ENCODE measurements around the gene PRDM10.

PRDM10 gene

GRCh38 chr11:130008326-130008725 lies 5.7 kb upstream of the PRDM10 start:
- no peak for DNase-seq

GRCh38 chr11:130006929-130007328 lies 4.3 kb upstream of the PRDM10 start:
- no peak for DNase-seq

- DNase-seq, result no peak
These were observed 1.0 kb upstream of the PRDM10 start for GRCh38 chr11:130003717-130004001.

GRCh38 chr11:130002846-130003716 lies 446 bp upstream of the PRDM10 start:
- DNase-seq, result peak; percentile 93

GRCh38 chr11:130001461-130002351 lies 929 bp downstream of the PRDM10 start:
- DNase-seq, result no peak

GRCh38 chr11:130000552-130001176 lies 2.0 kb downstream of the PRDM10 start:
- no peak for DNase-seq

- DNase-seq, result no peak
These were observed 3.2 kb downstream of the PRDM10 start for GRCh38 chr11:129999407-129999806.

- DNase-seq, result no peak
These were observed 3.7 kb downstream of the PRDM10 start for GRCh38 chr11:129998905-129999304.

GRCh38 chr11:129998107-129998506 lies 4.5 kb downstream of the PRDM10 start:
- no peak for DNase-seq

GRCh38 chr11:129997513-129997912 lies 5.1 kb downstream of the PRDM10 start:
- no peak for DNase-seq

GRCh38 chr11:129996113-129996870 lies 6.3 kb downstream of the PRDM10 start:
- DNase-seq, result no peak

- DNase-seq, result no peak
These were observed 7.5 kb downstream of the PRDM10 start for GRCh38 chr11:129995163-129995562.

GRCh38 chr11:129992161-129992944 lies 10.3 kb downstream of the PRDM10 start:
- peak; percentile 68 for DNase-seq

GRCh38 chr11:129989149-129989813 lies 13.4 kb downstream of the PRDM10 start:
- no peak for DNase-seq

- DNase-seq, result no peak
These were observed 14.7 kb downstream of the PRDM10 start for GRCh38 chr11:129987950-129988349.

GRCh38 chr11:129985823-129986222 lies 16.8 kb downstream of the PRDM10 start:
- DNase-seq, result no peak

GRCh38 chr11:129980086-129980485 lies 22.5 kb downstream of the PRDM10 start:
- DNase-seq, result no peak

- DNase-seq, result no peak
These were observed 23.5 kb downstream of the PRDM10 start for GRCh38 chr11:129979046-129979605.

- no peak for DNase-seq
These were observed 24.2 kb downstream of the PRDM10 start for GRCh38 chr11:129978447-129978846.

- no peak for DNase-seq
These were observed 26.3 kb downstream of the PRDM10 start for GRCh38 chr11:129976328-129976727.

- no peak for DNase-seq
These were observed 27.1 kb downstream of the PRDM10 start for GRCh38 chr11:129975543-129975942.
